Endometrial microvascular endothelial cells (primary cell): ENCODE measurements around the gene NIN. TPM values are rescaled to one million over a fixed set of nuclear protein-coding genes. Genes with fewer than 3 reads are reported as not detected.

Experiments
- in situ Hi-C: cut with HindIII; loops from 2 replicates; pipeline ENCODE4 v1.10.0; 2017; ENCODE audit warnings: low sequenced_read_pairs, low pct_unique_long_range_greater_than_20kb; ENCODE audit errors: inconsistent ontology term
- total RNA-seq: library from RNA; depleted of rRNA; stranded (reverse); fragments of >200 nt; gene quantifications from one replicate; pipeline ENCODE4 v1.2.3, GENCODE V29; 2015; ENCODE audit errors: inconsistent ontology term

The NIN gene
- 26.0 TPM for total RNA-seq

GRCh38 chr14:50830932-50831725 is at the start of gene NIN:
NIN (minus strand) TSS chr14:50831162; CDS start chr14:50822056, 9,106 bp downstream.
- in situ Hi-C loops: no loop called here

- in situ Hi-C loops: no loop called here
Observed at GRCh38 chr14:50875359-50876070, 44.6 kb upstream of the NIN start.

GRCh38 chr14:50874757-50875156 is 43.8 kb upstream of the NIN start:
- in situ Hi-C loops: no loop called here

- in situ Hi-C loops: no loop called here
Observed at GRCh38 chr14:50871914-50872732, 41.2 kb upstream of the NIN start, which contains the start of gene ABHD12B. ABHD12B (plus strand) TSS chr14:50872053; CDS start chr14:50872175, 122 bp downstream.

GRCh38 chr14:50871228-50871627 is 40.3 kb upstream of the NIN start:
- in situ Hi-C loops: no loop called here

- in situ Hi-C loops: no loop called here
Observed at GRCh38 chr14:50865391-50866076, 34.6 kb upstream of the NIN start.

GRCh38 chr14:50864946-50865345 is 34.0 kb upstream of the NIN start:
- in situ Hi-C loops: no loop called here

- in situ Hi-C loops: no loop called here
Observed at GRCh38 chr14:50864237-50864636, 33.3 kb upstream of the NIN start.

GRCh38 chr14:50862036-50862570 is 31.1 kb upstream of the NIN start:
- in situ Hi-C loops: no loop called here

- in situ Hi-C loops: no loop called here
Observed at GRCh38 chr14:50860478-50861086, 29.6 kb upstream of the NIN start.

- in situ Hi-C loops: no loop called here
Observed at GRCh38 chr14:50859296-50859624, 28.3 kb upstream of the NIN start.

GRCh38 chr14:50856660-50857059 is 25.7 kb upstream of the NIN start:
- in situ Hi-C loops: no loop called here

GRCh38 chr14:50855558-50855957 is 24.6 kb upstream of the NIN start:
- in situ Hi-C loops: no loop called here

GRCh38 chr14:50854521-50854920 is 23.6 kb upstream of the NIN start:
- in situ Hi-C loops: no loop called here

GRCh38 chr14:50853891-50854290 is 22.9 kb upstream of the NIN start:
- in situ Hi-C loops: no loop called here

- in situ Hi-C loops: no loop called here
Observed at GRCh38 chr14:50846226-50846880, 15.4 kb upstream of the NIN start.

- in situ Hi-C loops: no loop called here
Observed at GRCh38 chr14:50845166-50845565, 14.2 kb upstream of the NIN start.

- in situ Hi-C loops: no loop called here
Observed at GRCh38 chr14:50844391-50844790, 13.4 kb upstream of the NIN start.
